Testis (tissue), 5 donors: ENCODE results near the gene KIRREL1. TPM values are rescaled to one million over a fixed set of nuclear protein-coding genes. Genes with fewer than 3 reads are reported as not detected.

Source experiments
- DNase-seq: peaks from one replicate; pipeline ENCODE4 v3.0.0-alpha.2; 2019
- H3K27ac ChIP-seq, 2 donors: fragments of 200-600 bp; sonication (generic); one replicate each; pipeline ENCODE4 v1.5.1; 2019
- H3K27me3 ChIP-seq: fragments of 200-600 bp; sonication (generic); one replicate; pipeline ENCODE4 v1.5.1; 2019
- H3K36me3 ChIP-seq: fragments of 200-600 bp; sonication (generic); one replicate; pipeline ENCODE4 v1.5.1; 2017; ENCODE audit warnings: low read depth; ENCODE audit errors: missing control alignments
- H3K4me1 ChIP-seq: fragments of 200-600 bp; sonication (generic); one replicate; pipeline ENCODE4 v1.5.1; 2019
- H3K4me3 ChIP-seq, 2 donors: fragments of 200-600 bp; sonication (generic); one replicate each; pipeline ENCODE4 v1.5.1; 2017 to 2019
- H3K9me3 ChIP-seq: fragments of 200-600 bp; sonication (generic); one replicate; pipeline ENCODE4 v1.5.1; 2017
- CTCF ChIP-seq, 3 experiments: fragments of 450-650 bp in 2 of 3; fragments of 200-600 bp in 1 of 3; sonication (generic) in 1 of 3; IDR thresholded peaks; one replicate each; pipeline ENCODE4 v1.5.1; 2016 to 2019; ENCODE audit warnings: antibody characterized with exemption in 3 of 3, mild to moderate bottlenecking in 2 of 3, moderate library complexity in 1 of 3
- POLR2A ChIP-seq: fragments of 450-650 bp; IDR thresholded peaks from one replicate; pipeline ENCODE4 v1.6.1; 2017; ENCODE audit warnings: antibody characterized with exemption, mild to moderate bottlenecking, moderate library complexity
- WGBS, 2 donors: methylation state at CpG; one replicate each; pipeline ENCODE4 v1.1.5; 2018; 5-methylcytosine and 5-hydroxymethylcytosine counted together
- intact Hi-C: fragments of 100-400 bp; cut with DNase I; formaldehyde crosslinking; loops from one replicate; pipeline ENCODE4 v1.15.1; 2023; ENCODE audit warnings: low total_unique reads
- long read RNA-seq, 2 donors: transcript quantifications; one replicate each; lab custom pipeline, GENCODE V29; 2026
- polyA plus RNA-seq: library from polyadenylated mRNA; stranded (reverse); fragments of 350-450 nt; fragmentation: Illumina TruSeq; extraction: RNeasy Lipid Tissue Mini Kit (QIAGEN cat#74804); gene quantifications from one replicate; pipeline ENCODE4 v1.2.3, GENCODE V29; 2014; ENCODE audit warnings: low read depth, low replicate concordance; ENCODE audit not compliant: insufficient read depth
- total RNA-seq, 2 donors: library from RNA; depleted of rRNA; stranded (reverse); fragments of >200 nt; gene quantifications; one replicate each; pipeline ENCODE4 v1.2.3, GENCODE V29; 2016

Gene KIRREL1
- total RNA-seq = 10 to 100 TPM; 19.9 to 31.9 TPM
- 15.5 TPM for polyA plus RNA-seq
- long read RNA-seq, donor 1, transcript KIRREL1-201 (15 exons, 2,874 nt) = major isoform, 5 of 43 reads
- long read RNA-seq, donor 1, partial matches to known transcripts = 33 of 43 reads
- long read RNA-seq, donor 1, other reads (novel, unspliced or antisense) = 5 of 43 reads
- long read RNA-seq, donor 2, transcript KIRREL1-201 (15 exons, 2,874 nt) = major isoform, 6 of 13 reads
- long read RNA-seq, donor 2, partial matches to known transcripts = 7 of 13 reads
- long read RNA-seq, donor 2, other reads (novel, unspliced or antisense) = 0 of 13 reads

GRCh38 chr1:157993147-157993917, at the start of gene KIRREL1:
TSS of gene KIRREL1 (plus strand) at chr1:157993645. CDS start at chr1:157993677, 32 bp downstream.
- WGBS, 2 donors = 1 to 2% methylated on average over 17 to 45 of the region's 62 CpGs
- H3K4me3 ChIP-seq = peak within 1 kb of the TSS; percentile 84 to 88
- H3K27me3 ChIP-seq = no peaks in the 10 kb centered on the region
- peak within 1 kb of the TSS; percentile 87 to 93 for H3K27ac ChIP-seq
- peaks cover 38% of the 10 kb centered on the region for H3K4me1 ChIP-seq
- H3K9me3 ChIP-seq = no peaks in the 10 kb centered on the region
- TF ChIP-seq CTCF (IDR thresholded peaks at IDR 0.05) = no peak
- TF ChIP-seq POLR2A = no peak
- intact Hi-C loops = loop anchor here (5.0 kb wide), 1 partner anchor 44 kb away; no protein-coding TSS in a partner anchor
- DNase-seq = peak; percentile 66
- no peaks in the 10 kb centered on the region for H3K36me3 ChIP-seq

GRCh38 chr1:157944663-157945280, 48.7 kb upstream of the KIRREL1 start:
- H3K4me1 ChIP-seq = no peaks in the 10 kb centered on the region
- WGBS, 2 donors = 71 to 85% methylated on average over 5 of the region's 5 CpGs
- no peak for DNase-seq
- H3K4me3 ChIP-seq = no peak overlapping the region
- H3K9me3 ChIP-seq = no peaks in the 10 kb centered on the region
- intact Hi-C loops = no loop called here
- H3K27me3 ChIP-seq = no peaks in the 10 kb centered on the region
- no peak for TF ChIP-seq POLR2A
- TF ChIP-seq CTCF (IDR thresholded peaks at IDR 0.05) = no peak
- H3K27ac ChIP-seq = no peak overlapping the region
- H3K36me3 ChIP-seq = no peaks in the 10 kb centered on the region

GRCh38 chr1:157948312-157949073, 45.0 kb upstream of the KIRREL1 start:
- TF ChIP-seq CTCF (IDR thresholded peaks at IDR 0.05) = no peak
- no peak for TF ChIP-seq POLR2A
- Histone ChIP-seq H3K27ac (no peak overlapping the region), H3K27me3 (no peaks in the 10 kb centered on the region), H3K9me3 (no peaks in the 10 kb centered on the region), H3K4me1 (no peaks in the 10 kb centered on the region), H3K36me3 (no peaks in the 10 kb centered on the region), H3K4me3 (no peak overlapping the region)
- DNase-seq = peak; percentile 59
- intact Hi-C loops = no loop called here
- 66 to 69% methylated on average over 5 to 6 of the region's 6 CpGs for WGBS, 2 donors

- no peak overlapping the region for H3K4me3 ChIP-seq
Measured at GRCh38 chr1:157949074-157949354, 44.4 kb upstream of the KIRREL1 start.

More at GRCh38 chr1:157949074-157949354, 44.4 kb upstream of the KIRREL1 start:
- Histone ChIP-seq H3K36me3 (no peaks in the 10 kb centered on the region), H3K4me1 (no peaks in the 10 kb centered on the region), H3K27me3 (no peaks in the 10 kb centered on the region), H3K27ac (no peak overlapping the region), H3K9me3 (no peaks in the 10 kb centered on the region)
- intact Hi-C loops = no loop called here
- DNase-seq = no peak
- TF ChIP-seq CTCF (IDR thresholded peaks at IDR 0.05) (no peak), POLR2A (no peak)
